ENCODE measurements around the gene PDE4B.
"Not testable (repeated sequence)": the region's sequence is repeated elsewhere in the genome, so short reads cannot be mapped to it uniquely, and the experiment has no call there.

The PDE4B gene

DNA sequence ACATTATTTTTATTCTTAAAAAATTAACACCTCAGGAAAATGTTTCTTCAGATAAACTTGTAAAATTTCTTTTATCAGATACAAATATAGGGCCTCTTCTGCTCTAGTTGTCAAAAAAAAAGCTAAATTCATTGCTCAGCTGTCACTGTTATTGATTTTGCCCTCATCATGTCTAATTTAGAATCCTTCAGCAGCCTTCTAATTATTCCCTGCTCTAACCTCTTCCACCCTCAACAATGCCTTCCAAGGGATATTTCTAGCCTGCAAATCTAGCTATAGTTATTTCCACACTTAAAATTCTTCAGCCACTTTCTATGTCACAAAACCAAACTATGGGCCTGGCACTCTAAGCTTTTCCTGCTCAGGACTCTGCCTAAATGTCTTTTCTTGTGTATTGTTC, 25.2 kb downstream of the PDE4B start:
- DNase-seq = no peak

DNA sequence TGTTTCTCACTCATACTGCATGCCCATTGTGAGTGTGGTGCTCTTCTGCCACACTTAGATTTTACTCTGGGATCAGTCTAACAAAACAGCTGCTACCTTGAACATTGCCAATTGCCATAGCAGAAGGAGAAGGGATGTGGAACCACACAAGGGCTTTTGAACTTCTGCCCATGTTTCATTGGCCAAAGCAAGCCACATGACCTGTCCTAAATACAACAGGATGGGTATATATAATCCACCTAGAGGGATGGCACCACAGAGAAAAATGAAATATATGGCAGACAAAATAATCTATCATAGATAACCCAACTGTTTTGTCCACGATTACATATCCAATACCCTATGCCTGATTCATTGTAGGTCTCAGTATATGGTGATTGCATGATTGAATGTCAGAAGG, 26.3 kb downstream of the PDE4B start:
- no peak for DNase-seq

DNA sequence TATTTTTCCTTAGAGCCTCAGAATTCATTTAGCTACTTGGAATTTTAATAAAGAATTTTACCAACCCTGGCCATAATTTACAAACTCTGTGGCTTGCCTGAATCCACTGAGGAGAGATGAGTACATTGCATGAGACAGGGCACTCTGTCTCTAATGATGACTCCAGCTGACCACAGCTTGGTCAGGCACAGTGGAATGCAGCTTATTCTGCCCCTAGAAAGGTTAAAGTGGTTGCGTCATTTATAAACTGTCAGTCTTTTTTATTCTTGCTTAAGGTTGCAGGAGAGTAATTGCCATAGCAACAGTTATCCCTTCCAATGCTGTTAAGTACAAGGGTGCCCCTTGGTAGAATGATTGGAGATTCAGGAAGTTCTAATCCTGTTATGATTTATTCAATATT, 28.3 kb downstream of the PDE4B start:
- DNase-seq = no peak

DNA sequence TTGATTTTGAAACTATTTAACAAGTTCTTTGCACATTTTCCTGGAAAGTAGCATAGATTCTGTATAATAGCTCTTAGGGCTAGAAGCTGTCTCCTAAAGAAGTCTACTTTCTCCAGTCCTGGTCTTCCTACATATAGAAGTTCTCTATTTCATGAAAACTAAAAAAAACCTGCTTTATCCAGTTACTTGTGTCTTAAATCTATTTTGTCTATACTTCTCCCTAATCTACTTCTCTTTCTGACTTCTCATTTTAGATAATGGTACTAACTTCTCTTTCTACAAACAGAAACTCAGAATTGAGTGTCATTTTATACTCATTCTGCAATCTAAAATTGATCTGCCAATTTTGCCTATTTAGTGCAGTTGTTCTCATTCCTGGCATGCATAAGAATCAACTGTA, 28.7 kb downstream of the PDE4B start:
- DNase-seq = no peak

DNA sequence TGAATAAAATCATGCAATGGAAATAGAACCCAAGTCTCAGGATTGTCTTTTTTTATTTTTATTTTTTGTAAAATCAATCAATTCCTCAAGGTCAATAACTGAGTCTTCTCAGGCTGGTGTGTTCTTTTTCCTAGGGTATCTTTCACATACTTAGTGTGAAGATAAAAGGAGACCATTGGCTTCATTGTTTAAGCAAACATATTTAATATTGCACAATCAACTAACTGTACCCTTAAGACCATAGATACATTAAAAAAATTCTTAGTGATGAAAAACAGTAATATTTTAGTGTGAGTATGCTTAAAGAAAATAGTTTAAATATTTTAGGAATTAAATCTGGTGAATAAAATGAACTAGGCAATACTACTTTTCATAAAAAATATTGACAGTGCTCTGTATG, 31.4 kb downstream of the PDE4B start:
- no peak for DNase-seq

DNA sequence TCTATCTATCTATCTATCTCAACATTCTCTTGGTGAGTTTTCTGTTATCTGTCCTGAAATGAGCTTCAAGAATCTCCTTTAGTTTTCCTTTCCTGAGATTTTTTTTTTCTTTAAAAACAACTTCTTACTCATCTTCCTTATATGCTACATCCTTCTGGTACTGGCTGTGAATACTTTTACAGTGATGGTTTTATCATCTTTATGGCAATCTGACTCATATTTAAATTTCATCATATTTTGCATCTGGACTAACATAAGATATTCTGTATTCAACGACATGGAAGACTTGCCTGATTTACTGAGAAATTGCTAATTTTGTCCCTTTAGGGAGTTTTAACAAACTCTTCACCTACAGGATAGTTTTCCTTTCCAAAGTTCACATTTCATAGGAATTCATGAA, 33.0 kb downstream of the PDE4B start:
- DNase-seq = no peak

DNA sequence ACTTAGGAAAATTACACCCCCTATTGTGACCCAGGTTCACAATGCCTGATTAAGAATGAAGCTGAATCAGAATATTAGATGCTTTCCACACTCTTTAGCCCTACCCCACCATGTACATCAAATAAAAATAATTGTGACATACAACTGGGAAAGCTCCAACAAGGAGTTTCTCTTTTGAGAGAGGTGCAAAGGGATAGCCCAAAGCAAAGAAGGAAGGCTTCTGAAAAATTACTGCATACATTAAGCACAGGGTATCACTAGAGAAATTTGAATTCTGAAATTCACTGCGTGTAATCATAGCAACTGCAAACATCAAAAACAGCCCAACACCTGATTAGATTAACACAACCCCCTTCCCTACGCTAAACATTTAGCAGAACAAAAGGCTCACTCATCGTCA, 34.1 kb downstream of the PDE4B start:
- no peak for DNase-seq

DNA sequence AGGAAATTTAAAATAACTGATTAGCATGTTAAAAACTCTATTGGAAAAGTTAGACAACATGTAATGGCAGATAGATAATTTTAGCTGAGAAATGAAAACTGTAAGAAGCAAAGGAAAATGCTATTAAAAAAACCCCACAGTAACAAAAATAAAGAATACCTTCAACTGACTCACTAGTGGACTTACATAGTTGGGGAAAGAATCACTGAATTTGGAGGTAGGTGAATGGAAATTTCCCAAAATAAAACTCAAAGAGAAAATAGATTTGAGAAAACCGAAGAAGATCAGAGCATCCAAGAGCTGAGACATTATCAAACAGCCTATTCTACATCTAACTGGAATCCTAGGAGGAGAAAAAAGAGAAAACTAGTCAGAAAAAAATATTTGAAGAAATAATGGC, 34.7 kb downstream of the PDE4B start:
- no peak for DNase-seq

DNA sequence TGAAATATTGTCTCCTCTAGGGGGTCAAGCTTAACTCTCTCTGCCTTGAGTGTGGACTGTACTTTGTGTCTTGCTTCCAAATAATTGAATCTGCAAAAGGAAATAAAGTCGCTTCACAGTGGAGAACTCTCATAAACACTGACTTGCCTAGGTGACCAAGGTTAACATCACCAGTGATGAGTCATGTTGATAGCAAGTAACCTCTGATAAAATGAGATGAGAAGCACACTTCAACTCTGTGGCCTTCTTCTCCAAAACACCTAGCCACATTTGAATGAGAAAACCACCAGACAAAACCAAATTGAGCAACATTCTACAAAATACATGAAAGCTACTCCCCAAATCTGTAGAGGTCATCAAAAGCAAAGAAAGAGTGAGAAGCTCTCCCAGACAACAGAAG, 37.6 kb downstream of the PDE4B start:
- no peak for DNase-seq

DNA sequence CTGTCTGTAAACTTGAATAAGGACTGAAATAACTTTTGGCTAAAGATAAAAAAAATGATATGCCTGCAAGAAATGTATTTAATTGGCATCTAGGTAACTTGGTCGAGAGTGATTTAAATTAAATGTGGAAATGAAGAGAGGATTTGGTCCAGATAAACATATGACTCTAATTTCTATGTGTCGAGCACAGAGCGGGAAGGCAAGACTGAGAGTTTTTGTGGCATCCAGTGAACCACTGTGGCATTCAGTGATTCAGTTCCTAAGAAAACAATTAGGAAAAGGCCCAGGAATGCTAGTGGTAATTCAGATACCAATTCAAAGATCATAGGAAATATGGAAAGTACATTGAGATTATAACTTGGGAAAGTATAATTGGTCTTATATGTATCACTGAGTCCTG, 39.6 kb downstream of the PDE4B start:
- no peak for DNase-seq

DNA sequence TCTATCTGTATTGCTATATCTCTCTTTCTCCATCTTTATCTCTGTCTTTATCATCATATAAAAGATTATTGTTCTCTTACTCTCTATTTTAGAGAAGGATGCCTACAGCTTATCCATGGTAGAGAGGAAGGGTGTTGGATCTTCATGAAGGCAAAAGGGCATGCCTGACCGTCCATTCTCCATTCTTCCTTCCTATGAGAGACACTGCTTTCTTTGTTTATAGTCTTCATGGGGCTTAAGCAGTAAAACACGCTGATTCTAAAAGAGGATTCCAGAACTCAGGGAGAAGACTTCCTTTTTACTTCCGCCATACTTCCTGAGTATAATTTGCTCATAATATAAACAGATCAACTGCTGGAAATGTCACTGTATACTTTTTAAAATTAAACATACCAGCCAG, 44.0 kb downstream of the PDE4B start:
- DNase-seq = no peak

DNA sequence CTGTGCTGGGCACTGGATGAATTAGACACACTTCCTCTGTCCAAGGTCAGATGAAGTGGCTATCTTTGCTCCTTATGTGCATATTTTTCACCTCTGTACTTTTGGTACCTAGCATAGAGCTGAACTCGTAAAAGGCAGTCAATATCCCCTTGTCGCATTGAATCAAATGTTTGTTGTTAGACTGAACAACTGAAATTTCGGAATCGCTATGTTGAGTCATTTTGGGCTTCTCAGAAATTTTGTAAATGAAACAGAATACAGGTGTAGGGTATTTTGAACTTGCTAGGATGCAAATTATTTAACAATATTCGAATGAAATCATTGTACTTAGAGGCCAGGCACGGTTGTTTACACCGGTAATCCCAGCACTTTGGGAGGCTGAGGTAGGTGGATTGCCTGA, 48.0 kb downstream of the PDE4B start:
- no peak for DNase-seq

DNA sequence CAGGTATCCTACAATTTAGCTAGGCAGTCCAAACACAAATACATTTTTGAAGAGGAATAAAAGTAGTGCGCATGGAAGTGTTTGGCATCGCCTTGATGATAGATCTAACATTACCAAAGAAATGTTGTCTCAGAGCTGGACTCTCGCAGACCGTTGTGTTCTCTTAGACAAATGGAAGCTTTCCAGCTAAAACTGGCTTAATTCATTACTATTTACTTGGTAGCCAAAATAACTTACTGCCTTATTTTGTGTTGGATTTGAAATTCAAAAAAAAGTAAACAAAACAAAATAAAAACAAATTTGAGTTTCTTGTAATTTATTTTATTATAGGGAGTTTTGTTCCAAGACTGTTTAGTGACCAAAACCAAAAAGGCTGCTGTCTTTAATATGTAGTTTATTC, 51.6 kb downstream of the PDE4B start:
- DNase-seq = no peak

DNA sequence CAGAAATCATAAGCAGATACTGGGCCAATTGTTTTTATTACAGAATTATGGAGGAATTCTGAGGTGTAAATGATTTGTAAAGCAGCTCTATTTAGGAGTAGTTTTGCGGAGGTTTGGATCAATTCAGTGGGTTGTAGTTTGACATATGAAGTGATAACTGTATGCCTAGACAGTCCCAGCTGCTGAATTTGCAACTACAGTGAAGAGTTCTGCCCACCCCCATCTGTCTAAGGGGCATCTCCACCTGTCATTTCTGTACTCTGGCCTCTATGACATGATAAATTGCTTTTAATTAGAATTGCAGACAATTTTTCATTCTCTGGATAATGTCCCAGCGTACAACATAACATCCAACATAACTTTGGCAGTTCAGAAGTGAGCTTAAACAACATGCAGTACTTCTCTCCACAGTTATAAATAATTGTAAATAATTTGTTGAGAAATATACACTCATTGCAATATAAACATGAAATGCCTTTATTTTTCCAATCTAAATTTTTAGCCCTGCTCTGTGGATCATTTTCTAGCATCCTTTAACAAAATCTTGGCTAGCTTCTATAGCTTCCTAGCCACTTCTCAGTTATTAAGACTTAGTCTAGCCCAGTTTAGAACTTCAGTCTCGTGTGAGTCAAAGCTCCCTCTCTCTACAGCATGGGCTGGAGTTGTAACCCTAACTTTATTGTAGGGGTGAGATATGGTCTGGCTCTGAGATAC, 52.3 kb downstream of the PDE4B start:
- DNase-seq = no peak

DNA sequence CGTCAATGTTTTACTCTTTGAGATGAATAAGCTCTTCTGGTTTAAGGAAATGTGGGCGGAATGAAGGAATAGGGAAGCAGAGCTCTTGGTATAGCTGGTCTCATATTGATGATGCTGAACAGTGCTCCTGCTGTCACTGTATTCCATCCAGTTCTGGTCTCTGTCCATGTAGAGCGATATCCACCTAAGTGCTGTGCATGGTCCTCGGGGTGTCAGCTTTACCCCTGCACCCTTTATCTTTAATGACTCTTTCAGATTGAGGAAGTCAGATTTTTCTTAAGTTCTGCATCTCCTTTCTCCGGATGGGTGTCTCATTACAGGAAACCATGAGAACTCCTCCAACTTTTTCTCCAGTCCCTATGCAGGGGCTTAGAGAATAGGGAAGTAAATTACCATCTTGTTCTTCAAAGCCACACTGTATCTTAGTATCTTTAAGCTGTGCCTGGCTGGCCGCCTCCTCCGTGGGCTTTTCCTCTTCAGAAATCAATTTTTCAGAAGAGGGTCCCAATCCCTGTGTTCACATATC, 52.9 kb downstream of the PDE4B start:
- no peak for DNase-seq

DNA sequence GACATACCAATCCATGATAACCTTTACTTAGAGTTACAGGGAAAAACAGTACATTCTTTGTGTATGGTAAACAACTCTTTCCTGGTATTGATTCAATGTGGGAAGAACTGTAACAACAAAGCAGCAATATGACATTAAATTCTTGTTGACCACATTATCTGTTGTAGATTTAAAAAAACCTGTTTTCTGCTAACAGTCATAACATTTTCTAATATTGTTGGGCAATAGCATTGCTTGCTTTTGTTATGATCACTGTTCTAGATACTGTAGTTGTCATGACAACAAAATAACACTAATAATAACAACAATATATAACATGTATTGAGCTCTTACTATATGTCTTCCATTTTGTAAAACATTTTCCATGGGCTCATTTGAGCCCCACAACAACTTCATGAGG, 54.2 kb downstream of the PDE4B start:
- no peak for DNase-seq

DNA sequence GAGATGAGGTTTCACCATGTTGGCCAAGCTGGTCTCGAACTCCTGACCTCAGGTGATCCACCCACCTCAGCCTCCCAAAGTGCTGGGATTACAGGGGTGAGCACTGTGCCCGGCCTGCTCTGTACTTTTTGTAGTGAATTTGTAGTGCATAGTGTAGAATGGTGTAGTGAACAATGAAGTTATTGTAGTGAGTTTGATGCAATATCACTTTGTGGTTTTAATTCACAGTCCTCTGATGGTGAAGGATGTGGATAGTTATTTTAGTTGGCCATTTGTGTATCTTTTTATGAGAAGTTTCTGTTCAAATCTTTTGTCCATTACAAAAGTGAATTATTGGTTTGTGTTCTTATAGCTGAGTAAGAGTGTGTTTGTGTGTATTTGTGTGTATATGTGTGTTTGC, 57.6 kb downstream of the PDE4B start:
- DNase-seq = no peak

DNA sequence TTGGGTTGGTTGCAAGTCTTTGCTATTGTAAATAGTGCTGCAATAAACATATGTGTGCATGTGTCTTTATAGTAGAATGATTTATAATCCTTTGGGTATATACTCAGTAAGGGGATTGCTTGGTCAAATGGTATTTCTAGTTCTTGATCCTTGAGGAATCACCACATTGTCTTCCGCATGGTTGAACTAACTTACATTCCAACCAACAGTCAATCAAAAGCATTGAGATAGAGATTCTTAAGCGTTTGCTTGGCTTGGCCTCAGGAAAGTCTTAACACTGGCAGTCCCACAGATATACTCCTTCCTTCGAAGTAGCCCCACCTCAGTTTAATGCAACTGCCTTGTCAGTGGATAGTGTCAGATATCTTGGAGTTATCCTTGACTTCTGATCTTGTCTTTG, 63.9 kb downstream of the PDE4B start:
- DNase-seq = not testable (repeated sequence)

DNA sequence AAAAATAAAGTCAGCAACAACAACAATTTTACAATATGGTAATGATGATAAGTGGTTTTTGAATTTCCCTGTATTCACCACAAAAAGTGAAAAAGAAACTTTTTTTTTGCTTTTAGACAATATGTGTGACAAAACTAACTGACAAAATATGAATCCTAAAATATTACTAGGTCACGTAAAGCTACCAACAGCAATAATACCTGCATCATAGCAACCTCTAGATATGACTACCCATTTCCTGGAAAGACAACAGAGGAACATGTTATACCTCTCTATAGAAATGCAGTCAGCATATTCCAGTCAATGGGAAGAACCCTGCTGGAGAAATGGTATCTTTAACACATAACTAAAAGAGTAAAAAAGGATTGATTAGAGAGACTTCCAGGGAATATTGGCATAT, 73.7 kb downstream of the PDE4B start:
- DNase-seq = no peak

DNA sequence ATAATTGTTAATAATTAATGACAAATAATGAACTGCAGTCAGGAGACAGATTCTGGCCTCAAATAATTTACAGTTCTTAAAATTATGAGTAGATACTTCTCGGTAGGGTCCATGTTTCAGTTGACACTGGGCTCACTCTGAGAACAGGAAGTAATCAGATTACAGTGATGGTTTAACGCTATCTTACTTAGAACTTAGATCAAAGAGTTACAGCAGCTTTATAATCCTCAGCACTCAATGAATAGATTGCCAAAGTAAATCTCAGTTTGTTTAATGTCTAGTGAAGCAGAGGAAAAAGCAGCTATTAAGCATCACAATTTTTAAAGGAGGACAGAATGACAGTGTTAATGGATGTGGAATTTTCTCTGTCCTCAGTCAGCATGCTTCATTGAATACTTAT, 79.6 kb downstream of the PDE4B start:
- DNase-seq = no peak

DNA sequence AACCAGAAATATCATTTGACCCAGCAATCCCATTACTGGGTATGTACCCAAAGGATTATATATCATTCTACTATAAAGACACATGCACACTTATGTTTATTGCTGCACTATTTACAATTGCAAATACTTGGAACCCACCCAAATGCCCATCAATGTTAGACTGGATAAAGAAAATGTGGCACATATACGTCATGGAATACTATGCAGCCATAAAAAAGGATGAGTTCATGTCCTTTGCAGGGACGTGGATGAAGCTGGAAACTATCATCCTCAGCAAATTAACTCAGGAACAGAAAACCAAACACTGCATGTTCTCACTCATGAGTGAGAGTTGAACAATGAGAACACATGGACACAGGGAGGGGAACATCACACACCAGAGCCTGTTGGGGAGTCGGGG, 85.6 kb downstream of the PDE4B start:
- not testable (repeated sequence) for DNase-seq

DNA sequence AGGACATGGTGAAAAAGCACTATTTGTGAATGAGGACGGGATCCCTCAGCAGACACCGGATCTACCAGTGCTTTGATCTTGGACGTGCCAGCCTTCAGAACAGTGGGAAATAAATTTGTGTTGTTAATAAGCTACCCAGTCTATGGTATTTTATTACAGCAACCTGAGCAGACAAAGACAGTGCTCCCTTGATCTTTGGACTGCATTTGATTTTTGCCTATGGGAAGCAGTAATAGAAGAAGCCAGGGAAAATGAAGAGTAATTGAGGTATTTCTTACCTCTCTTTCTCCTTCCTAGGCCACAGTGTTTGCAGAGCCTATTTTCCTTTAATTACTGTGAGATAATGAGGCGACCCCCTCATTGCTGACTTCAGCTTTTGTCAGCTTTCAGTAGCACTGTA, 87.9 kb downstream of the PDE4B start:
- no peak for DNase-seq

DNA sequence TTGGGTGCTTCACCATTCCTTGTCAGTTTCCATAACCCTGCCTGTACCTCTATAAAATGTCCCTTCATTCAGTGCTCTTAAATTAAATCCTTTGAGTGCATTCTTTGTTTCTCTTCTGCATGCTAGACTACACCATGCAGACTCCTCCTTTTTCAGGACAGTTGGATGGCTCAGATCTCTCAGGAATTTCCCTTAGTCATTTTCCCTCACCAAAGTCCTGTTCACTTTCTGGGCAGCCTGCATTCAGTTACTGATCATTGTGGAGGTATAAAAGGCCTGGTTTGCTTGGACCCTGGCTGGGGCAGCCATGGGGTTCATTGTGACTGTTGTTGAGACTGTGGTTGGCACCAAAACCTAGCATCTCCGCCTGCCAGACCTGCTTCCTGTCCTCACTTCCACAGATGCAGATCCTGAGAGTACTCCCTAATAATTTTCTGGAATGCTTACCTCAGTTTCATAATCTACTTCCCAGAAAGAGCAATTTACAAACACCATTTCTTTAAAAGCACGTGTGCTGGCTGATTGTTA, 88.4 kb downstream of the PDE4B start:
- no peak for DNase-seq

DNA sequence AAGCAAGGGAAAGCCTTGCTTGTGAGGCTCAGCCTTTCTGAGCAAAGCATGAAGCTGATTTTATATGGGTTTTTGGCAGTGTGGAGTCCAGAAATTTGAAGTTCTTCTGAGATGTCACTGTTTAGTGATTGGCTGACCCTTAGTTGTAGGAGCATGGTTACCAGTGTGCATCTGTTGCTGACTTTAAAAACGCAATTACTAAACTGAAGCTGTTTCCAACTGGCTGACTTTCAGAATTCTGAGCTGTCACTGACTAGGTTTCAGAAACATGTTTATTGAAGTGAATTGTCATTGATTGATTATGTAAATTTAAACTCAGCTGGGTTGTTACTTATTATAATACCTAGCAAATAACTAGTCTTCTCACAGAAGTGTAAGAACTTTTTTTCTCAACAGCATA, 89.4 kb downstream of the PDE4B start:
- no peak for DNase-seq

DNA sequence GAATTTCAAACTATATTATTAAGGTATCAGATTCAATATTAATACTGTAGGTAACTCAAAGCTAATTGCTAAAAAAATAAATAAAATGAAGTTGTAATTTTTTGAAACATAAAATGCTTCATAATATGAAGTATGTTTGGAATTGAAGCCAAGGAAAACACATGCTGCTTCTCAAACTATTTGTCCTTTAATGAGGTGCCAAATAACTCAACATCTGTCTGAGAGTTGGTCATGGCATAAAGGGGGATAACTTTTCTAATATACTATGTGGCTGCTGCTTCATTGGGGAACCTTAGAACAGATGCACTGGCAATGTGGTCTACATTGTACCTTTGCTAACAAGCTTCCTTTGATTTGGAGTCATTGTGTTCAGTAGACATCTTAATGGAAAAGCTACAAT, 96.7 kb downstream of the PDE4B start:
- DNase-seq = no peak
